HL-60/S4 (cell line): Measurements from ENCODE around the gene RPUSD3.

Source experiments
- in situ Hi-C: fragments of 300-500 bp; cut with MboI; formaldehyde crosslinking; loops from 2 replicates; pipeline ENCODE4 v1.14.3; 2022; ENCODE audit warnings: low sequenced_read_pairs

Gene RPUSD3

DNA sequence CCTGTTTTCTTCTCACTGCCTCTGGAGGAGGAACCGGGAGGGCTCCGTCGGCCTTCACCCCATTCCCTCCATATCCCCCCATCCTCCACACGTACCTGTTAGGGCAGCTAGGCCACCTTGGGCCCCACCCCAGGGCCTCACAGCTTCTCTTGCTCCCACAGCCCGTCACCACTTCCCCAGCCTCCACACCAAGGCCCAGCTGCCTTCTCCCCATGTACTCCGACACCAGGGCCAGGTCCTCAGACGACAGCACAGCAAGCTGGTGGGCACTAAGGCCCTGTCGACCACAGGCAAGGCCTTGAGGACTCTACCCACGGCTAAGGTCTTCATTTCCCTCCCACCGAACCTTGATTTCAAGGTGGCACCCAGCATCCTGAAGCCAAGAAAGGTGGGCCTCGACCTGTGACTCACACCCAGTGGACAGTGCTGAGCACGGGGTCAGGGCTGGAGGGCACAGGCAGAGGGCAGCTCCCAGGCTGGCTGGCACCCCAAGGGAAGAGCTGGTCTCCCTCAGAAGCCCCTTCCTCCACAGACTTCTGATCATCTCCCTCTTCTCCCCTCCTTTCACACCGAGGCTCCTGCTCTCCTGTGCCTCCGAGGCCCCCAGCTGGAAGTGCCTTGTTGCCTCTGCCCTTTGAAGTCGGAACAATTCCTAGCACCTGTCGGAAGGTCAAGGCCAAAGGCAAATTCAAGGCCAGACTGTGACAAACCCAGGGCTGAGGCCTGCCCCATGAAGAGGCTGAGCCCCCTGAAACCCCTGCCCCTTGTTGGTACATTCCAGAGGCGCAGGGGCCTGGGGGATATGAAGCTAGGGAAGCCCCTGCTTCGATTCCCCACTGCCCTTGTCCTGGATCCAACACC lies 9.1 kb downstream of the RPUSD3 start:
- in situ Hi-C loops: no loop called here

DNA sequence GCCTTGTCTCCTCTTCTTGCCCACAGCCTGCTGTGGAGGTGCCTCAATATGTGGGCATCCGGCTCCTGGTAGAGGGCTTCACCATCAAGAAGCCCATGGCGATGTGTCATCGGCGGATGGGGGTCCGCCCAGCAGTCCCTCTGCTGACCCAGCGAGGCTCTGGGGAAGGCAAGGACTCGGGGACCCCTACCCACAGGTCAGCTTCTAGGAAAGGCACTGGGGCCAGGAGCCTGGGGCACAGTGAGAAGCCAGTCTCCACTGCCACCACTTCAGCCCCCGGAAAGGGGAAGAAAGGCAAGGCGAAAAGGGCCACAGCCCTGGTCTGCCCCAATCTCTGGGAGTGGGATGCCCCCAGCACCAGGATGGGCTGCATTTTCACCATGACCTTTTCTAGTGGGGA lies 10.7 kb downstream of the RPUSD3 start:
- in situ Hi-C loops: no loop called here

DNA sequence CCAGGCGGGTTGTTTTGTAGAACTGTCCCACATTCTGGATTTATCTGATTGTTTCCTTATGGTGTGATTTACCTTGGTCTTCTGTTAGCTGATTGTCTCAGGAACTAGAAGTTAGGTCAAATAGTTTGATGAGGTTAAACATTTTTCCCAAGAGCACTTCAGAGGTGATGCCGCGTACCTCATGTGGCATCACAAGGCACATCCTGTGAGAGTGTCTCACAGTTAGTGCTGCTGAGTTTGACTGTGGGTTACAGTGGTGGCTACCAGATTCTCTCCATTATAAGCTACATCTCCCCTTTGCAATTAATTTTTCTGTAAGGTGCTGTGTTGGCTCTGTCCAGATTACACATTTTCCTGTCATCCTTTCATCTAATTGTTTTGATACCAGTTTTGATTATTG lies 12.6 kb downstream of the RPUSD3 start:
- in situ Hi-C loops: no loop called here

DNA sequence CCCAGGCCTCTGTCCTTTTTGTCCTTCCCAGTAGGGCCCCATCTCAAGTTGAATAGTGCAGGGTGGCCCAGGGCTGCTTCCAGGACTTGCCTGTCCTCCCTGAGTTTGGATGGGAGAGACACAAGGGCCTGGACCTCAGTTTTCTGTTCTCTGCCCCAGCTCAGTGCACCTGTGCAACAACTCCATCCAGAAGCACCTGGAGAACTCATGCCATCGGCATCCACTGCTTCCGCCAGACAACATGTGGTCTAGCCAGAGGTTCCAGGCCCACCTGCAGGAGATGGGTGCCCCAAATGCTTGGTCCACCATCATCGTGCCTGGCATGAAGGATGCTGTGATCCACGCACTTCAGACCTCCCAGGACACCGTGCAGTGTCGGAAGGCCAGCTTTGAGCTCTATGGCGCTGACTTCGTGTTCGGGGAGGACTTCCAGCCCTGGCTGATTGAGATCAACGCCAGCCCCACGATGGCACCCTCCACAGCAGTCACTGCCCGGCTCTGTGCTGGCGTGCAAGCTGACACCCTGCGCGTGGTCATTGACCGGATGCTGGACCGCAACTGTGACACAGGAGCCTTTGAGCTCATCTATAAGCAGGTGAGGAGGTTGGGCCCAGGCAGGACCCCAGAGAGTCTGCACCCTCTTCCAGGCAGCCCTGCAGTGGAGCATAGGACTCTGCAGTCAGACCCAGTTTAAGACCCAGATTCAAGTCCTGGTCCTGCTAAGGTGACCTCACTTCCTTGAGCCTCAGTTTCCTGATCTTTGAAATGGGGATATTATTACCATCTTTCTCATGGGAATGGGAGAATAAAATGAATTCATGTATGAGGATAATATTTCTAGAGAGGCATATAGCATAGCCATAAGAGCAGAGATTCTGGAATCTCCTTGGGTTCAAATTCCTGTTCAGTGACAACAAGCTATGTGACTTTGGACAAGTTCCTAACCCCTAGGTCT lies 14.7 kb downstream of the RPUSD3 start:
- in situ Hi-C loops: no loop called here

DNA sequence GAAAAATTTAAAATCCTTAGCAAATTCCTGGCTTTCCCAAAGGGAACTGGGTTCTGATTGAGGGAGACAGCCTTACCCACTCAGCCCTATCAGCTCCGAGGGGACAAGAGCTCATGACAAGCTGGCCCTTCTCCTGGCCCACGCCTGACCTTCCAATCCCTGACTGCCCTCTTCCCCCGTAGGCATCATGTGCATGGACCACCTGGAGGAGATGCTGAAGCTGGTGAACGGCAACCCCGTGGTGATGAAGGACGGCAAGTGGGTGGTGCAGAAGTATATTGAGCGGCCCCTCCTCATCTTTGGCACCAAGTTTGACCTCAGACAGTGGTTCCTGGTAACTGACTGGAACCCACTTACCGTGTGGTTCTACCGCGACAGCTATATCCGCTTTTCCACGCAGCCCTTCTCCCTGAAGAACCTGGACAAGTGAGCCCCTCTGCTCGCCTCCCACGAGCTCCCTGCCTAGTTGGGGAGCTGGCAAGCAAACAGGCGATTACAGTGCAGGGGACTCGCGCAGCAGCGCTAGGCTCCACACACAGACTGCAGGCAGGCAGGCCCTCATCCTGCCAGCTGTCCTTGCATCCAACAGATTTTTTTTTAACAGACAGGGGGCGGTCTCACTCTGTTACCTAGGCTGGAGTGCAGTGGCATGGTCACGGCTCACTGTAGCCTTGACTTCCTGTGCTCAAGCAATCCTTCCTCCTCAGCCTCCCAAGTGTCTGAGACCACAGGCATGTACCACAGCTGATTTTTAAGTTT lies 16.8 kb downstream of the RPUSD3 start:
- in situ Hi-C loops: no loop called here

DNA sequence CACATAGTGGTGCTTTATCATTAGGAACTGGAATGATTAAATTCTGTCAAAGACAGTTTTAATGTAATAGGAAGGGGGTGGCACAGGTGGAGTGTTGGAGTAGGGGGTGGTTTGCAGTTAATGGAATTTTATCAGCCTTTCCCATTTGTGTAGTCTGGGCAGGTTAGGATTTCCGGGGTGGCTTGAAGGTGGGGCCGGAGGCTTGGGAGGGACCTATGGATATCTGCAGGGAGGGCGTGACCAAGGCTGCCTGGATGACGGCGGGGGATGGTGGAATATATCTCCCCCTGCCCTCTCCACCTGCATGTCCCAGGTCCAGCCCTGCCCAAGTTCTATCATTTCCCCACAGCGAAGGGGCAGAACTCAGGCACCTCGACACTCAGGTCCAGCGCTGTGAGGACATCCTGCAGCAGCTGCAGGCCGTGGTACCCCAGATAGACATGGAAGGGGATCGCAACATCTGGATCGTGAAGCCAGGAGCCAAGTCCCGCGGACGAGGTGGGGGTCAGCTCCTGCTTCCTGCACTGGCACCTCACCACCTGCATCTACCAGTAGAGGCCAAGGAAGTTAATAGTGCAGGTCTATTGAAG lies 18.3 kb downstream of the RPUSD3 start:
- in situ Hi-C loops: no loop called here

DNA sequence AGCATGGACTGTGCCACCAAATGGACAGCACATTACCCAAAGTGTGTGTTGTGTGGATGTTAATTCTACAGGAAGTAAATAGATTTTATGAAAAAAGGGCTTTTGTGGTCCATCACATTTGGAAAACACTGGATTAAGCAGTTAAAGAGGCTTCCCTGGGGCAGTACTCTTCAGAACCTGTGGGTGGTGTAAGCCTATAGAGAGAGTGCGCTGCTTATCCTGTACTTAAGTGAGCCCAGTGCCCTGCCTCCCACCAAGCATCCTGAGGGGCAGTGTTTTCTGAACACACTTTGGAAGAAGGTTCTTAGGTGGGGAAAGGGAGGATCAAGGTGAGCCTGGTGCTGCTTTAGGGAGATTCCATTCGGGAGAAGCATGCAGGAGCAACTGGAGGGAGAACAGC lies 22.9 kb downstream of the RPUSD3 start:
- in situ Hi-C loops: no loop called here

DNA sequence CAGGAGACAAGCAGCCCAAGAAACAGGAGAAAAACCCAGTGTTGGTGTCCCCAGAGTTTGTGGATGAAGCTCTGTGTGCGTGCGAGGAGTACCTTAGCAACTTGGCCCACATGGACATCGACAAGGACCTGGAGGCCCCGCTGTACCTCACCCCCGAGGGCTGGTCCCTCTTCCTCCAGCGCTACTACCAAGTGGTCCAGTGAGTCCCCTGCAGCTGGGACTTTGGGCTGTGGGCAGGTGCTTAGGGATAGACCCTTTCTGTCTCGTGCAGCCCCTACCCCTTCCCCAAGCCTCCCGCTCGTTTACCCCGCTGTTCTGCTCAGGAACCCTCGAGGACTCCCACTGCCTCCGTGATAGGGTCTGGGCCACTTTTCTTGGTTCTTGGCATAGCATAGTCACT lies 23.3 kb downstream of the RPUSD3 start:
- in situ Hi-C loops: no loop called here

DNA sequence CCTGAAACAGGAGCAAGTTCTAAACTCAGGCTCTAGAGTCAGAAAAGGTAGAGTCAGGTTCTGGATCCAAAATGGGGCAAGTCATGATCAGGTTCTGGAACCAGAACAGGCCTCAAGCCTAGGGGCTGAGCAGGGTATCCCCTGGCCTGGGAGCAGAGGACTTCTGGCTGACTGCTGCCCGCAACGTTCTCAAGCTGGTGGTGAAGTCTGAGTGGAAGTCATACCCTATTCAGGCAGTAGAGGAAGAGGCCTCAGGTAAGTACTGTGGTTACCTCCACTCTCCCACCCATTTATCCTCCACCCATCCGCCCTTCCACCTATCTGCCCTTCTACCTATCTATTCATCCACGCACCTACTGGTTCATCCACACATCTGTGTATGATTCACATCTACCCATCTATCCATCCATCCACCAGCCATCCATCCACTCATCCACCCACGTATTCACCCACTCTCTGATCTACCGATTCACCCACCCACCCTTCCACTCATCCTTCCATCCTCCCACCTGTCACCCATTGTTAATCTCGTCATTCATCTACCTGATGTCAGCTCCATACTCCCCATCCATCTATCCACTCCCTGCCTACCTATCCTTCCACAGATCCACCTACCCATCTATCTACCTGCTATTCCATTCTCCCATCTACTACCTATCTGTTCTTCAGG lies 25.0 kb downstream of the RPUSD3 start:
- in situ Hi-C loops: no loop called here

DNA sequence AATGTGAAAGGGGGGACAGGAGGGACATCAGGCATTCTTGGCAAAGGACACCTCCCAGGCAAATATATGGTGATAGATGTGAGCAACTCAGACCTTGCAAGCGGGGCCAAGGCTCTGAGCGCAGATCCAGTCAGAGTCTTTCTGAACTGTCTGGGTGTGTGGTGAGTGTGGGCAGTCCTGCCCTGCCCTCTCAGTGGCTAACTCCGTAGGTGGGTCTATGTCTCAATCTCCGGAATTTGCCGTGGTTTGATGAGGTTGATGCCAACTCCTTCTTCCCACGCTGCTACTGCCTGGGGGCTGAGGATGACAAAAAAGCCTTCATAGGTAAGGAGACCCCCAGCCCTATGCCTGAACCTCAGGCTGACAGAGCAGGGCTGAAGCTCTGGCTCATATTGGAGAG lies 26.4 kb downstream of the RPUSD3 start:
- in situ Hi-C loops: no loop called here

DNA sequence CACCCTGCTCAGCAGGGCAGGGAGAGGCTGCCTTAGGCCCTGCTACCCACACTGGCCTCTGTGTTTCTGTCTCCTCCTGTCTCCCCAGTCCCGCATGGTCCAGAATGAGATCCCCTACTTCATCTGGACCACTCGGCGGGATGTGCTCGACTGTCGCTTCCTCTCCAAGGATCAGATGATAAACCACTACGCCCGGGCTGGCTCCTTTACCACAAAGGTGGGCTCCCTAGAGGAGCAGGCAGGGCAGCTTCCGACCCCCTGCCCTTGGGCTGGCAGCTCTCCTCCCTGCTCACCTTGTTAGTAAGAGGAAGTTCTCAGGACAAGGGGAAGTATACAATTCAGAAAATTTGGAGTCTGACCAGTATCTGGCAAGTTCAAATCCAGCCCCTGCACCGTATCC lies 27.8 kb downstream of the RPUSD3 start:
- in situ Hi-C loops: no loop called here

DNA sequence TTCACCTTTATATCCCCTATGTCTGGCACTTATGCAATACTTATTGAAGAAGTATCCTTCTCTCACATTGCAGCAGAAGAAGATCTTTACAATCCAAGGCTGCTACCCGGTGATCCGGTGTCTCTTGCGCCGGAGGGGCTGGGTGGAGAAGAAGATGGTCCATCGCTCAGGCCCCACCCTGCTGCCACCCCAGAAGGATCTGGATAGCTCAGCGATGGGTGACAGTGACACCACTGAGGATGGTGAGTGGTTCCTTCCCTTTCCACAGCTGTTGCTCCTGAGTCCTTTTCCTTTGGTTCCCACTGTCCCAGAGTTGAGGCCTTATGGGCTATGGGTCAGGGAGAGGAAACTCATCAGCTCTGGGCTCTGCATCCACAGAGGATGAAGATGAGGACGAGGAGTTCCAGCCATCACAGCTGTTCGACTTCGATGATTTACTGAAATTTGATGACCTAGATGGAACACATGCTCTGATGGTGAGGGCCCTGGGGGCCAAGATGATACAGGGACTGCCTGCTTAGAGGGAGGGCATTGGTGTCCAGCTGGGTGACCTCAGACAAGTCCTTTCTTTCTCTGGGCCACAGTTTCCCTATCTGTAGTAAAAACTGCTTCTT lies 30.8 kb downstream of the RPUSD3 start:
- in situ Hi-C loops: no loop called here

DNA sequence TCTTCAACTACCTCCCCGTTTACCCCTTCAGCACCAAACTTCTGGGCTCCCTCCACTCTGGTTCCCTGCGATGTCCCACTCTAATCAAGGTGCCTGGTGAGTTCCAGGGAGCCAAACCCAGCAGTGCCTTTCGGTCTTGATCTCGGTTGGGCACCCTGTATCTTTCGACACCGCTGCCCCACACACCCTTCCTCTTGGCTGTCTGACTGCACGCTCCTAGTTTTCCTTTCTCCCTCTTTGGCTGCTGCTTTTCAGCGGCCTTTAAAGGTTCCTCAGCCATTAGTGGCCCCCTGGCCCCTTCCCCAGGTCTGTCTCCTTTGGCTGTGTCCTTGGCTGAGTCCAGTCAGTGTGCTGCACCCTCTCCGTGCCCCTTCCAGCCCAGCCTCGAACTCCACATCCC lies 33.0 kb downstream of the RPUSD3 start:
- in situ Hi-C loops: no loop called here

DNA sequence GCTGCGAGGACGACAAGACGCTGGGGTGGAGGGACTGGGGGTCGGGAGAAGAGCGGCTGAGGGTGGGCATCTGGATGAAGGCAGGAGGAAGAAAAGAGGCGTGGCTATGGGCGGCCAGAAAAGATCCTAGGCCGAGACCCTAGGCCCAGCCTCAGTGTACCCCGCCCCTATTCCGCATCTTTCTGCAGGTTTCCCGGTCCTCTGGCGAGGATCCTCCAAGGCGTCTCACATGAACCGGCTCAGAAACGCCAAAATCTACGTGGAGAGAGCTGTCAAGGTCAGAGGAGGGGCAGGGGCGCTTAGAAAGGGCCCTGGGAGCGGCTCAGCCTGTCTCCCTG lies 33.4 kb downstream of the RPUSD3 start:
- in situ Hi-C loops: no loop called here

DNA sequence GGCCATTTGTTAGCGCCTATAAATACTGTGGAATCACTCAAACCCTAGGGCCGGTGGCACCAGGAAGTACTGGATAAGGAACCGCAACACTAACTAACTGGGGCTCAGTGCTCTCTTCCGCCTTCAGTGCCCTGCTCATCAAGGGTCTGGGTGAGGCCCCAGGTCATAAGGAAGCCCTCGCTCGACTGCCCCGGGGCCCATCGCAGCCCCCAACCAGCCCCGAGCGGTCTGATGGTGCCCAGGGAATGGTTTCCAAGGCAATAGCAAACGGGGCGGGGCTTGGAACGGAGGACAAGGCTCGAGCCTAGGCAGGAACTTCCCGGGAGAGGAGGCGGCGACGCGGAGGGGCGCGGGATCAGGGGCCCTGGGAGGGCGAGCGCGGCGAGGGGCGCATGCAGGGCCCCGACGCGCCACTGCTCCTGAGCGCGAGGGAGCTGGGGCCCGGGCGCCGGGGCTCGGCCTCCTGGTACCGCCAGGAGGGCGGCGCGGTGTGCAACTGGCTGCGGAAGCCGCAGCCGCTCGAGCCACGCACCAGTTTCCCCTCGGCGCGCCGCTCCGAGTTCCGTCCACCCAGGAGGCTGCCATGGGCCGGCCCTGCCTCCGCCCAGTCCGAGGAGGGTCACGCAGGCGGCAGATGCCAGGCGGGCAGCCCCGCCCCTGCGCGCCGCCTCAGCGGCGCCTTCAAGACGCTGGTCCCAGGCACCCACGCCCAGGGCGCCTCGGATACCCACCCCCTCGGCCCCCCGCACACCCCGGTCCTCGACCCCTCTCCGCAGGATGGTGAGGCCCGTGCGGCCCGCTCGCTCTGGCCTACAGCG lies 34.0 kb downstream of the RPUSD3 start, which contains the start of gene TTLL3:
TTLL3 (plus strand) TSS at position 648 of the 818 bp plus-strand sequence. CDS start 400 bp downstream, outside the sequence.
- in situ Hi-C loops: no loop called here

DNA sequence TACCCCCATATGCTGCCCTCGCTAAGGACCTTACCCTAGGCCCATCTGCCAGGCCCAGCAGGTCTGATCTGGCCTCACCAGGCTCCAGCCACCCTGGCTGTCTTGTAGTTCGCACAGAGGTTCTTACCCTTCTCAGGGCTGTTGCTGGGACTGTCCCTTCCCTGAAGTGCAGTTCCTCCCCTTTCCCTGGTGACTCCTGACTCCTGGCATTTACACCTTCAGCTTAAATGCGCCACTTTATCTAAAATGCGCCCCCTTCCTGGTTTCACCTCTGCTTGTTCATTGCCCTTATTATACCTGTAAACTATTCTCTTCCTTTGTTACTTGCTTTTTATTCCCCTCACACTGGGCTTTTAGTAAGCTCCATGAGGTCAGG lies 34.6 kb downstream of the RPUSD3 start:
- in situ Hi-C loops: no loop called here

DNA sequence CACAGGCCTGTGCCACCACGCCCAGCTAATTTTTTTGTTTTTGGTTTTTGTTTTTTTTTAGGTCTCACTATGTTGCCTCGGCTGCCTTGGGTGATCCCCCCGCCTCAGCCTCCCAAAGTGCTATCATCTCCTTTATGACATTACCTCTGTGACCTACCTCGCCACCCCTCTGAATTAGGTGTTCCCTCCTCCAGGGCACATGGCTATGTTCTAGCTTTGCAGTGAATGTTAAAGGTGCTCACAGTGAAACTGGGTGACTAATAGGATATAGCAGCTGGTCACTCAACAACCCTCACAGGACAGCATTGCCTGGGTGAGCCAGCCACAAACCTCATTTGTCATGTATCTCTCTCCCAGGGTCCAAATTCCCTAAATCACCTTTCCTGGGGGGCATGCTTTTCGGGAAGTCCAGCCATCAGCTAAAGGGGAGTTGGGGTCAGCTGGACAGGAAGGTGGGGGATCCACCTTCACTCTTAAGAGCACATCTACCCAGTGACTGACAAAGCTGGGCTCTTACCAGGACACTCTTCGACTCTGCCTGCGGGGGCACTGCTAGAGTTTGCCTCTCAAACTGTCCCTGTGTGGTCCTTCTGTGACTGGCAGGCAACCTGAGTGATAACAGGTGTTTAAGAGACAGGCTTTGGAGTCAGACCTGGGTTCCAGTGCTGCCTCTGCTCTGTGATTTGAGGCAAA lies 35.3 kb downstream of the RPUSD3 start:
- in situ Hi-C loops: no loop called here

DNA sequence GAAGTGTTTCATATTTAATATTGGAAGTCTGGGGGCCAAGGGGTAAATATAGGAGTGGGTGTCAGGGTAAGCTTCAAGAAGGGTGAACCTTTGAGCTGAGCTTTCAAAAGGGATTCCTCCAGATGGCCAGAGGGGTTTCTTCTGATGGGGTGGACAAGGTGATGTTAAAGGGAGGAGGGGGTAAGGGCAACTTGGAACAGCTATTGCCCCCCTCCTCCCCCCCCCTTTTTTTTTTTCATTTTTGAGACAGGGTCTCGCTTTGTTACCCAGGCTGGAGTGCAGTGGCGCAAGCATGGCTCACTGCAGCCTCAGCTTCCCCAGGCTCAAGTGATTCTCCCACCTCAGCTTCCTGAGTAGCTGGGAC lies 35.8 kb downstream of the RPUSD3 start:
- in situ Hi-C loops: no loop called here
